ENCODE data around the gene MRM2.

MRM2 gene

DNA sequence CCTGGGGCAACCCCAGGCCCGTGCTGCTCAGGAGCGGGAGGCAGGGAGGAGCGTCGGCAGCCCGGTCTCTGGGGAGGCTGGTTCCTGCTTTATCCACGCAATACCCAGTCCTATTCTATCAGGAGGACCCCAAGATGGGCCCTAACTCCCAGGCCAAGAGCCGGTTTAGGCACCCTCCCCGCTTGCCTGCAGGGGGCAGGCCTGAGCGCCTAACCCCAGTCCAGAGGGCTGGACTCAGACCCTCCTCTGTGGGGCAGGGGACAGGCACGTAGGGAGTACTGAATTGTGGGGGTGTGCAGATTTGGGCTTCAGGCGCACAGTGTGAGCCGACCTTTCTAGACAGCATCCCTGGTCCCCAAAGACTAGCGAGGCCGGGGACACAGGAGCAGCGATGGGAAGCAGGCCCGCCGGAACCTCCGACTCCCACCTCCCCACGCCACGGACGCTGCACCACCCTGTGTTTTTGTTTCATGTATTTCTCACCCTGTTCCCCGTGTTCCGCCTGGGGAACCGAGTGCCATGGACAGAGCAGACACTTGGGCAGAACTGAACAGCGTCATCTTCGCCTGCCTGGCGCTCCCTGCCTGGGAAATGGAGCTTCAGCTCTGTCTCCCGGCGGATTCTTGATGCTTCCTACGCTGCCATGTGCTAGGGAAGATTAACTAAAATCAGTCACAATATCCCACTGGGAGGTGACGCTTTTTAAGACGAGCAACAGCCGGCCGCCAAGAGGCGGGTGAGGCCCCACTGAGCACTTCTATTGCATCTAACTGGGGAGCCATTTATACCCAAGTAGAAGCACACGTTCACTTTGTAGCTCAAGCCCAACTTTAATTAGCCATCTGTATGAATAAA, 5.4 kb upstream of the MRM2 start:
- DNase-seq (ENCODE audit: insufficient read length, low spot score): no peak
- FAIRE-seq: no peak
- TF ChIP-seq POLR2A (IDR thresholded peaks at IDR 0.05; ENCODE audit: low read depth, low read length): no peak

DNA sequence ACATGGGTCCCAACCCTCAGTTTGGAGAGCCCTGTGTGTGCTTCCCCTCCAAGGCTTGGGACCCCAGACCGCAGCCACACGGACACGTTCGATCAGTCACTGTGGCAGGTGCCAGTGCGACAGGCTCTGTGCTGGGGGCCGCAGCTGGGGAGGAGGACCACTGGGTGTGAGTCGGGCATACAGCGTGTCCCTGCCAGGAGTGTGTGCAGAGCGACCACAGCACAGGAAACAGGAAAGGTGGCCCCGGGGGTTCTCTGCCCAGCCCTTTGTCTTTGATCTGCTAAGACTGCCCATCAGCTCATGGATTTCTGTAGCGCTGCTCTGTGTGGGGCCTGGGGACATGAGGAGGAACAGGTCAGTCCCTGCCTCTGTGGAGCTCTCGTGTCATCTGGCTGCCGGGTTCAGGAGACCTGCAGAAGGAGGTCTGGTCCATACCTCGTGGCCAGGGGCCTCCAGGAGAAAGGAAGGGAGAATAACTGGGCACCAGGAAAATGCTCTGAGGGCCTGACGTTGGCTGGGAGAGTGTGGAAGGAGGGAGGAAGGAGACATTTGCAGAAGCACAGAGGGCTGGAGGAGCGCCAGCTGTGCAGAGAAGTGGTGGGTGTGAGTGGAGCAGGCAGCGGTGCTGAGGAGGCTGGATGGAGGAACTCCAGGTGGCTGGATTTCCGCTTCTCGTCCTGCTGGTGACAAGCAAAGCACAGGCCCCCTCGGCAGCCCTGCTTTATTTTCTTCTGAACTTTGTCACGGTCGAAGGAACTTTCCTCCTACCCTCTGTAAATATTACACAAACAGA, 4.1 kb upstream of the MRM2 start:
- DNase-seq (ENCODE audit: insufficient read length, low spot score) (no peak), FAIRE-seq (no peak)
- TF ChIP-seq POLR2A (IDR thresholded peaks at IDR 0.05; ENCODE audit: low read depth, low read length): no peak

GRCh38 chr7:2244404-2244995, 2.5 kb upstream of the MRM2 start:
- no peak for TF ChIP-seq POLR2A (IDR thresholded peaks at IDR 0.05; ENCODE audit: low read depth, low read length)
- FAIRE-seq (no peak), DNase-seq (ENCODE audit: insufficient read length, low spot score) (no peak)

DNA sequence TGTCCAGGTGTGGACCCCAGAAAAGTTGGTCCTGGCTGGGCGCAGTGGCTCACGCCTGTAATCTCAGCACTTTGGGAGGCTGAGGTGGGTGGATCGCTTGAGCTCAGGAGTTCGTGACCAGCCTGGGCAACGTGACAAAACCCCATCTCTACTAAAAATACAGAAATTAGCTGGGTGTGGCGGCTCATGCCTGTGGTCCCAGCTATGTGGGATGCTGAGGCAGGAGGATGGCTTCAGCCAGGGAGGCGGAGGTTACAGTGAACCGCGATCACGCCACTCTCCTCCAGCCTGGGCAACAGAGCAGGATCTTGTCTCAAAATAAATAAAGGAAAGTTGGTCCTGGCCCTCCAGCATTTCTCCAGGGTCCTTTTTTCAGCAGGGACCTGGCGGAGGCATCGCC, 1.5 kb upstream of the MRM2 start:
- DNase-seq (ENCODE audit: insufficient read length, low spot score) (no peak), FAIRE-seq (no peak)
- no peak; the same call in none of the 2 replicates for TF ChIP-seq POLR2A (IDR thresholded peaks at IDR 0.05; ENCODE audit: low read depth, low read length)

- FAIRE-seq: no peak
- 0 out of 2 replicates have a peak, but pooled peaks have one; percentile 9 for TF ChIP-seq POLR2A (IDR thresholded peaks at IDR 0.05; ENCODE audit: low read depth, low read length)
- peak; percentile 65 for DNase-seq (ENCODE audit: insufficient read length, low spot score)
These were observed 780 bp upstream of the MRM2 start for GRCh38 chr7:2242541-2243429.

DNA sequence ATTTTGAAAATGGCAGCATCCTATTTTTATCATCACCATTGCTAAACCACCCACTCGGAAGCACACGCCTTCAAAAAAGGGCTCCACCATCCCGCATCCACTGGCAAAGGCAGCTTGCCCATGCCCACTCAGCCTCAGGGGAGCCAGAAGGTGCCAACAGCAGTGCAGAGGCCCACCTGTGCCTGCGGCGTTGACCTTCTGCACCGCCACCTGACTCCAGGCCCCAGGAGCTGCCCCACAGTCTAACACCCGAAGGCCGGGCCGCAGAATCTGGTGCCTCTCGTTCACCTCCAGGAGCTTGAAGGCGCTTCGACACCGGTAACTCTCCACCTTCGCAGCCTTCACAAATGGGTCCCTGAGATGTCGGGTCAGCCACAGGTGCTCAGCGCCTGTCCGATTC, 2.8 kb downstream of the MRM2 start:
- DNase-seq (ENCODE audit: insufficient read length, low spot score) (no peak), FAIRE-seq (no peak)
- TF ChIP-seq POLR2A (IDR thresholded peaks at IDR 0.05; ENCODE audit: low read depth, low read length): no peak

GRCh38 chr7:2237109-2237602, 4.8 kb downstream of the MRM2 start:
- no peak for FAIRE-seq
- DNase-seq (ENCODE audit: insufficient read length, low spot score): no peak
- no peak for TF ChIP-seq POLR2A (IDR thresholded peaks at IDR 0.05; ENCODE audit: low read depth, low read length)

GRCh38 chr7:2233926-2234325, 8.1 kb downstream of the MRM2 start:
- FAIRE-seq (no peak), DNase-seq (ENCODE audit: insufficient read length, low spot score) (no peak)
- no peak for TF ChIP-seq POLR2A (IDR thresholded peaks at IDR 0.05; ENCODE audit: low read depth, low read length)

DNA sequence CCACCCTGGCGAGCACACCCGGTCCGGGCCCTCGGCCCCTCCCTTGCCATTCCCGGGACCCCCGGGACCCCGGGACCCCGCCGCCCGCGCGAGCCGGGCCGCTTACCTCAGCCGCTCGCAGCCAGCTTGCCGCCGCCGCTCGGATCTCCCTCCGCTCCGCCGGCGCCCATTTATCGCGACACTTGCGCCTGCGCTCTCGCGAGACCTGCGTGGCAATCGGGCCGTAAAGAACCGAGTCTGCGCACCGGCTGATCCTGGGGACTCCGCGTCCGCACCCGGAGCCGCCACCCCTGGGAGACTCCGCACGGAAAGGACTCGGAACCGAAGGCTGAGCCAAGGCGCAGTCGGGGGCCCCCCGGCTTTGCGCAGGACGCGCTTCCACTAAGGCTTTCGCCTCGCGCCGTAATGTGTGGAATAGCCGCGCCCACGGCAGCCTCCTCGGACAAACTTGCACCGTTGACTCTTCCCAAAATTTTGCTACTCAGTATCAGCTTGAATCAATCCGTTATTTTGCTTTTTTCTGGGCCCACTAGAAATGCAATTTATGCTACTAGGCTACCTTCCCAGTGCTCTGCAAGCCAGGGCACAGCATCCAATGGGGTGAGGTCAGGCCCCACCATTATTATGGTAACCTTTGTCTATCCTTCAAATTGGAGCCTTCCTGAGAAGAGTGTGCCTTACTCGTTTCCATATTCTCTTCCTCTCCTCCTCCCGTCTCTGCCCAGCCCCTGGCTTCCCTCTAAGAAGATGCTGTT, 9.1 kb downstream of the MRM2 start, which contains the start of gene MAD1L1:
Gene MAD1L1 (minus strand): TSS at position 180 of the 755 bp plus-strand sequence. CDS start 2,812 bp downstream, outside the sequence.
- peak; percentile 96 for TF ChIP-seq POLR2A (IDR thresholded peaks at IDR 0.05; ENCODE audit: low read depth, low read length)
- DNase-seq (ENCODE audit: insufficient read length, low spot score): peak; percentile 100
- FAIRE-seq: no peak

- TF ChIP-seq POLR2A (IDR thresholded peaks at IDR 0.05; ENCODE audit: low read depth, low read length): no peak
- DNase-seq (ENCODE audit: insufficient read length, low spot score) (peak; percentile 71), FAIRE-seq (no peak)
These were observed 9.8 kb downstream of the MRM2 start for GRCh38 chr7:2231992-2232765.

DNA sequence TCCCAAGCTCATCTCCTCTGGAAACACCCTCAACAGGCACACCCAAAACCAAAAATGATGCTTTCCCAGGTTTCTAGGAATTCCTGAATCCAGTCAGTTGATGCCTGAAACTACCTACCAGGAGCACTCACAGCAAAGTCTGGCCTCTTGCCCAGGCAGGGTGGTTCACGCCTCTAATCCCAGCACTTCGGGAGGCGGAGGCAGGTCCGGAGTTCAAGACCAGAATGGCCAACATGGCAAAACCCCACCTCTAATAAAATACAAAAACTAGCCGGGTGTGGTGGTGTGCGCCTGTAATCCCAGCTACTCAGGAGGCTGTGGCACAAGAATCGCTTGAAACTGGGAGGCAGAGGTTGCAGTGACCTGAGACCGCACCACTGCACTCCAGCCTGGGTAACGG, 11.1 kb downstream of the MRM2 start:
- FAIRE-seq (no peak), DNase-seq (ENCODE audit: insufficient read length, low spot score) (no peak)
- TF ChIP-seq POLR2A (IDR thresholded peaks at IDR 0.05; ENCODE audit: low read depth, low read length): no peak

DNA sequence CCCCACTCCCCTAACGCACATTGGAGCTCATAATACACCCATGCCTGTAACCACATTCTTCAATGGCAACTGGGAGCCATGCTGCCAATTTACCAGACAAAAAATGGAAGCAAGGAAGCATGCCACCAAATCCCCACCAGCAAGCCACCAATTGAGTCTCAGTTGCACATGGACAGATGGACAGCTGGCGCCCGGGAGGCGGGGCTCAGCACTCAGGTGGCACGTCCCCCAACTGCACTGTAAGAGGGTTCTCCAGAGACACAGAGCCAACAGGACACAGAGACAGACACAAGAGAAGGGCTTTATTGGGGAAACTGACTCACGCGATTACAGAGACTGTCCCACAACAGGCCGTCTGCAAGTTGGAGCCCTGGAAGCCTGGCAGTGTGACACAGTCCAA, 11.8 kb downstream of the MRM2 start:
- no peak for TF ChIP-seq POLR2A (IDR thresholded peaks at IDR 0.05; ENCODE audit: low read depth, low read length)
- no peak for FAIRE-seq
- DNase-seq (ENCODE audit: insufficient read length, low spot score): no peak

Measured in H54 (cell line).